A673 (cell line): ENCODE measurements around the gene MYOC.

Experiments used
- CTCF ChIP-seq: fragments of 300-800, 200-600 bp; sonication (generic); conservative IDR thresholded peaks from 2 replicates; pipeline ENCODE4 v1.5.1; 2017; ENCODE audit warnings: low read depth, mild to moderate bottlenecking, antibody characterized with exemption, low read length, moderate library complexity, mixed read lengths
- EZH2 ChIP-seq: fragments of 200-600 bp; sonication (generic); IDR thresholded peaks from 2 replicates; pipeline ENCODE4 v1.6.1; 2017; ENCODE audit warnings: borderline replicate concordance, low read depth, mild to moderate bottlenecking, mixed read lengths, antibody characterized with exemption, low read length; ENCODE audit not compliant: poor library complexity, severe bottlenecking

GRCh38 chr1:171616586-171616985 lies 35.9 kb downstream of the MYOC start:
- no peak for TF ChIP-seq CTCF
- no peak for TF ChIP-seq EZH2
